Endodermal cell (in vitro differentiated cells): ENCODE measurements around the gene UBE2G1. TPM values are rescaled to one million over a fixed set of nuclear protein-coding genes. Genes with fewer than 3 reads are reported as not detected.

Experiments
- DNase-seq: peaks from one replicate; pipeline ENCODE4 v3.0.0-alpha.2; 2017
- H3K27ac ChIP-seq: 2 replicates; pipeline ENCODE4 v1.5.1; 2013; ENCODE audit warnings: mild to moderate bottlenecking, low read depth, low read length, moderate library complexity
- H3K27me3 ChIP-seq: 2 replicates; pipeline ENCODE4 v1.6.1; 2013; ENCODE audit warnings: mild to moderate bottlenecking, low read length, moderate library complexity; ENCODE audit not compliant: insufficient read depth, control insufficient read depth, poor library complexity, severe bottlenecking
- H3K36me3 ChIP-seq: 2 replicates; pipeline ENCODE4 v1.7.0; 2013; ENCODE audit warnings: mild to moderate bottlenecking, low read length, moderate library complexity; ENCODE audit not compliant: control insufficient read depth, insufficient read depth
- H3K4me1 ChIP-seq: one replicate; pipeline ENCODE4 v1.7.0; 2013; ENCODE audit warnings: low read length; ENCODE audit not compliant: control insufficient read depth, insufficient read depth
- H3K4me3 ChIP-seq: 2 replicates; pipeline ENCODE4 v1.5.1; 2013; ENCODE audit warnings: mild to moderate bottlenecking, low read length, moderate library complexity
- H3K9ac ChIP-seq: 2 replicates; pipeline ENCODE4 v1.6.1; 2013; ENCODE audit warnings: mild to moderate bottlenecking, low read length, moderate library complexity; ENCODE audit not compliant: poor library complexity, severe bottlenecking; ENCODE audit errors: extremely low read depth
- H3K9me3 ChIP-seq: 2 replicates; pipeline ENCODE4 v1.6.1; 2013; ENCODE audit warnings: mild to moderate bottlenecking, low read length, moderate library complexity; ENCODE audit not compliant: control insufficient read depth
- H3K27ac Mint-ChIP-seq: 2 replicates; pipeline ENCODE4 v1.8.0; 2020; ENCODE audit warnings: mixed read lengths
- H3K27me3 Mint-ChIP-seq: 2 replicates; pipeline ENCODE4 v1.8.0; 2021; ENCODE audit warnings: mild to moderate bottlenecking, mixed read lengths; ENCODE audit not compliant: insufficient read depth
- H3K36me3 Mint-ChIP-seq: 2 replicates; pipeline ENCODE4 v1.8.0; 2020; ENCODE audit warnings: low read depth, mixed read lengths
- H3K4me1 Mint-ChIP-seq: 2 replicates; pipeline ENCODE4 v1.8.0; 2020; ENCODE audit warnings: mixed read lengths
- H3K4me3 Mint-ChIP-seq: 2 replicates; pipeline ENCODE4 v1.8.0; 2020; ENCODE audit warnings: mild to moderate bottlenecking, moderate library complexity, mixed read lengths
- H3K9me3 Mint-ChIP-seq: 2 replicates; pipeline ENCODE4 v1.8.0; 2020; ENCODE audit warnings: mild to moderate bottlenecking, mixed read lengths
- CTCF ChIP-seq: fragments of 200-600 bp; sonication (generic); conservative IDR thresholded peaks from 2 replicates; pipeline ENCODE4 v1.5.0; 2021; ENCODE audit warnings: antibody characterized with exemption, mild to moderate bottlenecking
- WGBS, 2 experiments: methylation state at CpG; one replicate each; pipeline versions ENCODE4 v1.1.5 to v1.1.7; 2013; ENCODE audit warnings: missing lambda C conversion rate in 2 of 2, mixed read lengths in 1 of 2; ENCODE audit not compliant: insufficient coverage in 1 of 2, insufficient read length in 1 of 2; 5-methylcytosine and 5-hydroxymethylcytosine counted together
- total RNA-seq, 2 donors: library from RNA; stranded (reverse); fragmentation: NEBNext Ultra II Directional in 1 of 2; extraction: Animal tissue kit (Norgen Biotek cat#: 25700) in 1 of 2; gene quantifications; 2 replicates in 1 of 2; 3 replicates in 1 of 2; pipeline ENCODE4 v1.2.1, GENCODE V29; 2021

UBE2G1 gene
- total RNA-seq, 2 donors from 2014 or later, result 85.5 to 104 TPM

- no peak overlapping the region for H3K9ac ChIP-seq
These were observed 145.8 kb downstream of the UBE2G1 start for GRCh38 chr17:4220655-4221054.

More at GRCh38 chr17:4220655-4221054, 145.8 kb downstream of the UBE2G1 start:
- H3K4me1 Mint-ChIP-seq, result peaks cover 6% of the 10 kb centered on the region
- TF ChIP-seq CTCF, result no peak
- H3K27ac ChIP-seq, result no peak overlapping the region
- 91 to 93% methylated on average over 6 to 7 of the region's 7 CpGs for WGBS, 2 experiments
- peaks cover 64% of the 10 kb centered on the region for H3K36me3 ChIP-seq
- peak overlapping the region; percentile 83 for H3K27ac Mint-ChIP-seq
- H3K4me1 ChIP-seq, result no peaks in the 10 kb centered on the region
- no peak overlapping the region for H3K4me3 ChIP-seq
- no peak for DNase-seq
- peaks cover 2% of the 10 kb centered on the region for H3K9me3 Mint-ChIP-seq
- no peak overlapping the region for H3K4me3 Mint-ChIP-seq
- H3K36me3 Mint-ChIP-seq, result peaks cover 40% of the 10 kb centered on the region
- no peaks in the 10 kb centered on the region for H3K27me3 Mint-ChIP-seq
- no peaks in the 10 kb centered on the region for H3K27me3 ChIP-seq
- no peaks in the 10 kb centered on the region for H3K9me3 ChIP-seq

Other genes with a start within 250 kb of the UBE2G1 start
- 10 to 100 TPM; 21.5 to 29.4 TPM for gene ZZEF1, start 223.6 kb downstream of the UBE2G1 start, total RNA-seq
- gene CYB5D2, start 223.5 kb downstream of the UBE2G1 start, total RNA-seq, result 1 to 10 TPM; 6.7 to 6.8 TPM
- gene ANKFY1, start 102.7 kb downstream of the UBE2G1 start, total RNA-seq, result 10 to 100 TPM; 48.0 to 62.4 TPM
- gene SPNS3, start 67.3 kb upstream of the UBE2G1 start, total RNA-seq, result not detected
- gene SPNS2, start 132.2 kb upstream of the UBE2G1 start, total RNA-seq, result under 1 TPM in 1 of 2 donors, not detected in 1; 0.09 TPM
- 10 to 100 TPM; 55.6 to 70.9 TPM for gene MYBBP1A, start 188.7 kb upstream of the UBE2G1 start, total RNA-seq
- gene GGT6, start 193.9 kb upstream of the UBE2G1 start, total RNA-seq, result not detected
- under 1 TPM; 0.51 to 0.79 TPM for gene SMTNL2, start 217.9 kb upstream of the UBE2G1 start, total RNA-seq